Hepatocyte (in vitro differentiated cells): ENCODE results near the gene AKIRIN1. TPM values are rescaled to one million over a fixed set of nuclear protein-coding genes. Genes with fewer than 3 reads are reported as not detected.
"Not testable (repeated sequence)": the region's sequence is repeated elsewhere in the genome, so short reads cannot be mapped to it uniquely, and the experiment has no call there.

Source experiments
- DNase-seq: peaks from one replicate; pipeline ENCODE4 v3.0.0-alpha.2; 2016; ENCODE audit warnings: low spot score
- H2AFZ ChIP-seq: fragments of 200-600 bp; sonication (generic); 2 replicates; pipeline ENCODE4 v1.6.0; 2016; ENCODE audit warnings: antibody characterized with exemption, mild to moderate bottlenecking
- H3K27ac ChIP-seq: fragments of 200-600 bp; sonication (generic); 2 replicates; pipeline ENCODE4 v1.5.1; 2016; ENCODE audit warnings: mild to moderate bottlenecking
- H3K27me3 ChIP-seq: fragments of 200-600 bp; sonication (generic); 2 replicates; pipeline ENCODE4 v1.6.1; 2016
- H3K36me3 ChIP-seq: fragments of 200-600 bp; sonication (generic); replicated peaks from 2 replicates; pipeline ENCODE4 v1.5.1; 2016; ENCODE audit warnings: low read depth; ENCODE audit not compliant: insufficient read depth
- H3K4me1 ChIP-seq: fragments of 200-600 bp; sonication (generic); 2 replicates; pipeline ENCODE4 v1.5.1; 2016; ENCODE audit warnings: mild to moderate bottlenecking, moderate library complexity; ENCODE audit not compliant: insufficient read depth
- H3K4me2 ChIP-seq: fragments of 200-600 bp; sonication (generic); 2 replicates; pipeline ENCODE4 v1.6.0; 2016
- H3K4me3 ChIP-seq: fragments of 200-600 bp; sonication (generic); 2 replicates; pipeline ENCODE4 v1.5.1; 2016; ENCODE audit warnings: mild to moderate bottlenecking
- H3K79me2 ChIP-seq: fragments of 200-600 bp; sonication (generic); 2 replicates; pipeline ENCODE4 v1.6.0; 2017; ENCODE audit warnings: mild to moderate bottlenecking
- H3K9me2 ChIP-seq: fragments of 200-600 bp; sonication (generic); replicated peaks from 2 replicates; pipeline ENCODE4 v1.6.0; 2017; ENCODE audit warnings: mild to moderate bottlenecking; ENCODE audit not compliant: insufficient read depth
- H3K9me3 ChIP-seq: fragments of 200-600 bp; sonication (generic); 2 replicates; pipeline ENCODE4 v1.5.1; 2016; ENCODE audit warnings: low read depth, mild to moderate bottlenecking
- H4K20me1 ChIP-seq: fragments of 200-600 bp; sonication (generic); 2 replicates; pipeline ENCODE4 v1.6.0; 2016; ENCODE audit warnings: mild to moderate bottlenecking; ENCODE audit not compliant: insufficient read depth, poor library complexity, severe bottlenecking
- EZH2 ChIP-seq: fragments of 200-600 bp; sonication (generic); IDR thresholded peaks from 2 replicates; pipeline ENCODE4 v1.6.1; 2016; ENCODE audit warnings: antibody characterized with exemption, mild to moderate bottlenecking, borderline replicate concordance
- EZH2phosphoT487 ChIP-seq: fragments of 200-600 bp; sonication (generic); IDR thresholded peaks from one replicate; pipeline ENCODE4 v1.6.1; 2018; ENCODE audit warnings: antibody characterized with exemption, mild to moderate bottlenecking, low read depth, moderate library complexity; ENCODE audit not compliant: unreplicated experiment, severe bottlenecking
- WGBS: methylation state at CpG from one replicate; pipeline ENCODE4 v1.1.6; 2016; ENCODE audit warnings: low lambda C conversion rate; ENCODE audit errors: missing lambda C conversion rate; 5-methylcytosine and 5-hydroxymethylcytosine counted together
- polyA plus RNA-seq: library from polyadenylated mRNA; unstranded; fragments of >200 nt; fragmentation: Nextera tagmentation; extraction: Ambion mirVana; gene quantifications from 2 replicates; pipeline ENCODE4 v1.2.1, GENCODE V29; 2016
- total RNA-seq: library from RNA; depleted of rRNA; stranded (reverse); fragments of >200 nt; gene quantifications from 2 replicates; pipeline ENCODE4 v1.2.3, GENCODE V29; 2014
- TF ChIP-seq, protein P1 (sequence below): fragments of 200-600 bp; sonication (generic); IDR thresholded peaks from 2 replicates; pipeline ENCODE4 v1.5.1; 2016; ENCODE audit warnings: antibody characterized with exemption, mild to moderate bottlenecking; ENCODE audit not compliant: poor library complexity

The AKIRIN1 gene
- total and polyA plus RNA-seq, 2 experiments from 2014 or later, result 75.1 to 77.3 TPM

DNA sequence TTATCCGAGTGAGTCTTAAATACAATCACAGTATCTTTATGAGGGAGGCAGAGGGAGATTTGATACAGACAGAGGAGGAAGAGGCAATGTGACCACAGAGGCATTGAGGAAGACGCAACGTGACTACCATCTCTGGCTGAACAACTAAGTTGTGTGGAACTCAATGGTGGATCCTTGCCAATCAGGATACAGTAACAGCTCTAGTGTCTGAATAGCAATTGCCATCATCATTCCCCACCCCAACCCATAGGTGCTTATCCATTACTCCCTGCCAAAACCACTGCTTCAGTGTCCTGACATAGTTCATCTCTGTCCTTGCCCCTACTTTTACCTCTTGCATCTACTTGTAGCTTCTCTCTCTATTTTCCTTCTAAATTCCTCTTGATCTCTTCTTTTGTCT lies 29.0 kb upstream of the AKIRIN1 start:
- Histone ChIP-seq H3K4me1 (no peaks in the 10 kb centered on the region), H3K9me3 (no peaks in the 10 kb centered on the region), H3K36me3 (no peaks in the 10 kb centered on the region), H3K27ac (no peak overlapping the region), H2AFZ (no peak overlapping the region), H3K27me3 (peaks cover 12% of the 10 kb centered on the region), H4K20me1 (no peaks in the 10 kb centered on the region), H3K4me2 (no peak overlapping the region), H3K4me3 (no peak overlapping the region), H3K79me2 (no peaks in the 10 kb centered on the region), H3K9me2 (no peaks in the 10 kb centered on the region)
- TF ChIP-seq EZH2phosphoT487 (no peak), EZH2 (no peak)
- TF ChIP-seq, protein P1, sequence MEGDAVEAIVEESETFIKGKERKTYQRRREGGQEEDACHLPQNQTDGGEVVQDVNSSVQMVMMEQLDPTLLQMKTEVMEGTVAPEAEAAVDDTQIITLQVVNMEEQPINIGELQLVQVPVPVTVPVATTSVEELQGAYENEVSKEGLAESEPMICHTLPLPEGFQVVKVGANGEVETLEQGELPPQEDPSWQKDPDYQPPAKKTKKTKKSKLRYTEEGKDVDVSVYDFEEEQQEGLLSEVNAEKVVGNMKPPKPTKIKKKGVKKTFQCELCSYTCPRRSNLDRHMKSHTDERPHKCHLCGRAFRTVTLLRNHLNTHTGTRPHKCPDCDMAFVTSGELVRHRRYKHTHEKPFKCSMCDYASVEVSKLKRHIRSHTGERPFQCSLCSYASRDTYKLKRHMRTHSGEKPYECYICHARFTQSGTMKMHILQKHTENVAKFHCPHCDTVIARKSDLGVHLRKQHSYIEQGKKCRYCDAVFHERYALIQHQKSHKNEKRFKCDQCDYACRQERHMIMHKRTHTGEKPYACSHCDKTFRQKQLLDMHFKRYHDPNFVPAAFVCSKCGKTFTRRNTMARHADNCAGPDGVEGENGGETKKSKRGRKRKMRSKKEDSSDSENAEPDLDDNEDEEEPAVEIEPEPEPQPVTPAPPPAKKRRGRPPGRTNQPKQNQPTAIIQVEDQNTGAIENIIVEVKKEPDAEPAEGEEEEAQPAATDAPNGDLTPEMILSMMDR, result no peak
- 91% methylated on average over 3 of the region's 3 CpGs for WGBS
- no peak for DNase-seq

DNA sequence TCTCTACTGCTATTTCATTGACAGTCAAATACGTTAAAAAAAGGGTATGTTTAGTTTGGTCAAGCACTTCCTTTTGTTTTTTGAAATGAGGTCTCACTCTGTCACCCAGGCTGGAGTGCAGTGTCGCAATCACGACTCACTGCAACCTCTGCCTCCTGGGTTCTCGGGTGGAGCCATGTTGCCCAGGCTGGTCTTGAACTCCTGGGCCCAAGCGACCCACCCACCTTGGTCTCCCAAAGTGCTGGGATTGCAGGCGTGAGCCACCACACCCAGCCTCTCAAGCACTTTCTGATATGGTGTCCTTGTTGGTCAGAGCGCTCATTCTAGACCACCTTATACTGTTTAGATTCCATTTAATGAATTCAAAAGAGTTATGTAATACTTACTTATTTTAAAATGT lies 28.5 kb upstream of the AKIRIN1 start:
- 87% methylated on average over 7 of the region's 7 CpGs for WGBS
- TF ChIP-seq EZH2 (no peak), EZH2phosphoT487 (no peak)
- TF ChIP-seq, protein P1, result no peak
- Histone ChIP-seq H3K4me2 (no peak overlapping the region), H3K4me1 (no peaks in the 10 kb centered on the region), H4K20me1 (no peaks in the 10 kb centered on the region), H2AFZ (no peak overlapping the region), H3K79me2 (no peaks in the 10 kb centered on the region), H3K9me3 (no peaks in the 10 kb centered on the region), H3K27ac (no peak overlapping the region), H3K4me3 (no peak overlapping the region), H3K27me3 (peaks cover 12% of the 10 kb centered on the region), H3K36me3 (no peaks in the 10 kb centered on the region), H3K9me2 (no peaks in the 10 kb centered on the region)
- DNase-seq, result no peak

DNA sequence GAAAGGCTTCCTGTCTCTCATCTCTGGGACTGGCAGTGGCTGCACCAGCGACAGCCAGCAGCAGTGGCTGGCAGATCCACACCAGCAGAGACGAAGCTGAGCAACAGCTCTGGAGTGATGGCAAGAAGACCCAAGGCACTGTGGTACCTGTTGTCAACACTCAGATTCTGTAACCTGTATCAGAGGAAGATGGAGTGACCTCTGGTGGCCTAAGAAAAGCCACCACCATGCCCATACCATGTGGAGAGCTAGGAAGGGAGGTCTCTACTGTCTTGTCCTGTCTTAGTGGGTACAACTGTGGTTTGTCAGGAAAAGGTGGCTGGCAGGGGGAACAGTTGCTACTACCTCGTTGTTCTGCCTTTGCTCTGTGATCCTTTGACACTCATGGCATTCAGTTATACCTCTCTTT lies 26.9 kb upstream of the AKIRIN1 start:
- no peak overlapping the region for H3K27ac ChIP-seq
- peaks cover 12% of the 10 kb centered on the region for H3K27me3 ChIP-seq
- H3K4me1 ChIP-seq, result no peaks in the 10 kb centered on the region
- no peaks in the 10 kb centered on the region for H4K20me1 ChIP-seq
- H3K9me3 ChIP-seq, result no peaks in the 10 kb centered on the region
- no peak overlapping the region for H3K4me2 ChIP-seq
- TF ChIP-seq, protein P1, result peak; percentile 4
- no peak for TF ChIP-seq EZH2
- WGBS, result 78% methylated on average over 3 of the region's 3 CpGs
- H3K79me2 ChIP-seq, result no peaks in the 10 kb centered on the region
- no peaks in the 10 kb centered on the region for H3K9me2 ChIP-seq
- DNase-seq, result no peak
- no peaks in the 10 kb centered on the region for H3K36me3 ChIP-seq
- H3K4me3 ChIP-seq, result no peak overlapping the region
- H2AFZ ChIP-seq, result no peak overlapping the region

DNA sequence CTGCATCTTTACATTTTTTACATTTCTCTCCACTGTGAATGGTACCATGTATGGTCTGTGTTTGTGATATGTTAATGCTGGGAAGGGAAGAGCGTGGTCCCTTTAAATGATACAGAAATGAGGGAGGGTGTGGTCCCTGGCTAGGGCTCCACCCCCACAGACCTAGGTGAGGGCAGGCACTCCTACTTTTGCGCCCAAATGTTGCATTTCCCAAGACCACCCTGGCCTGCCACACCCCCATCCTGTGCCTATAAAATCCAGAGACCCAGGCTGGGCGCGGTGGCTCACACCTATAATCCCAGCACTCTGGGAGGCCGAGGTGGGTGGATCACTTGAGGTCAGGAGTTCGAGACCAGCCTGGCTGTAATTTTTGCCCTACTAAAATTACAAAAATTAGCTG lies 17.9 kb upstream of the AKIRIN1 start:
- H3K4me1 ChIP-seq, H4K20me1 ChIP-seq, H3K27ac ChIP-seq, H3K36me3 ChIP-seq, H3K79me2 ChIP-seq, H3K9me2 ChIP-seq, DNase-seq, H3K4me2 ChIP-seq, H3K9me3 ChIP-seq, H2AFZ ChIP-seq, H3K27me3 ChIP-seq, H3K4me3 ChIP-seq: not testable (repeated sequence)
- 65% methylated on average over 6 of the region's 6 CpGs for WGBS
